Measurements from ENCODE around the gene HDAC4. TPM values are rescaled to one million over a fixed set of nuclear protein-coding genes. Genes with fewer than 3 reads are reported as not detected.

HDAC4 gene
- polyA plus RNA-seq, 1 experiment: 4.4 TPM

GRCh38 chr2:239113171-239113570 lies 287.6 kb downstream of the HDAC4 start:
- POLR2A ChIA-PET: no interaction called here
- TF ChIP-seq CTCF (IDR thresholded peaks at IDR 0.05; ENCODE audit: insufficient read depth, low read depth, low read length): no peak
- CTCF ChIA-PET: no interaction called here
- Histone ChIP-seq H3K36me3 (ENCODE audit: control insufficient read depth, insufficient read depth, low read length) (peaks cover 5% of the 10 kb centered on the region), H3K27me3 (ENCODE audit: control insufficient read depth, insufficient read depth, low read length) (no peaks in the 10 kb centered on the region), H3K4me3 (ENCODE audit: low read depth, low read length) (no peak overlapping the region)
- no peak for DNase-seq (ENCODE audit: low read depth)

GRCh38 chr2:239112127-239112774 lies 288.6 kb downstream of the HDAC4 start:
- TF ChIP-seq CTCF (IDR thresholded peaks at IDR 0.05; ENCODE audit: insufficient read depth, low read depth, low read length): no peak
- peaks cover 5% of the 10 kb centered on the region for H3K36me3 ChIP-seq (ENCODE audit: control insufficient read depth, insufficient read depth, low read length)
- POLR2A ChIA-PET: no interaction called here
- DNase-seq (ENCODE audit: low read depth): no peak
- no peaks in the 10 kb centered on the region for H3K27me3 ChIP-seq (ENCODE audit: control insufficient read depth, insufficient read depth, low read length)
- CTCF ChIA-PET: no interaction called here
- H3K4me3 ChIP-seq (ENCODE audit: low read depth, low read length): no peak overlapping the region

GRCh38 chr2:239111401-239112100 lies 289.3 kb downstream of the HDAC4 start:
- Histone ChIP-seq H3K27me3 (ENCODE audit: control insufficient read depth, insufficient read depth, low read length) (no peaks in the 10 kb centered on the region), H3K36me3 (ENCODE audit: control insufficient read depth, insufficient read depth, low read length) (peaks cover 7% of the 10 kb centered on the region), H3K4me3 (ENCODE audit: low read depth, low read length) (no peak overlapping the region)
- no peak for DNase-seq (ENCODE audit: low read depth)
- ChIA-PET POLR2A (no interaction called here), CTCF (no interaction called here)
- no peak for TF ChIP-seq CTCF (IDR thresholded peaks at IDR 0.05; ENCODE audit: insufficient read depth, low read depth, low read length)

GRCh38 chr2:239110595-239111048 lies 290.2 kb downstream of the HDAC4 start:
- TF ChIP-seq CTCF (IDR thresholded peaks at IDR 0.05; ENCODE audit: insufficient read depth, low read depth, low read length): no peak
- Histone ChIP-seq H3K4me3 (ENCODE audit: low read depth, low read length) (no peak overlapping the region), H3K36me3 (ENCODE audit: control insufficient read depth, insufficient read depth, low read length) (peaks cover 7% of the 10 kb centered on the region), H3K27me3 (ENCODE audit: control insufficient read depth, insufficient read depth, low read length) (no peaks in the 10 kb centered on the region)
- CTCF ChIA-PET: no interaction called here
- DNase-seq (ENCODE audit: low read depth): no peak
- POLR2A ChIA-PET: no interaction called here

- CTCF ChIA-PET: no interaction called here
- H3K27me3 ChIP-seq (ENCODE audit: control insufficient read depth, insufficient read depth, low read length): no peaks in the 10 kb centered on the region
- H3K36me3 ChIP-seq (ENCODE audit: control insufficient read depth, insufficient read depth, low read length): peaks cover 7% of the 10 kb centered on the region
- no peak overlapping the region for H3K4me3 ChIP-seq (ENCODE audit: low read depth, low read length)
- no peak for TF ChIP-seq CTCF (IDR thresholded peaks at IDR 0.05; ENCODE audit: insufficient read depth, low read depth, low read length)
- DNase-seq (ENCODE audit: low read depth): no peak
- POLR2A ChIA-PET: no interaction called here
Measured at GRCh38 chr2:239109928-239110545, 290.8 kb downstream of the HDAC4 start.
